SU-DHL-6 (cell line): ENCODE measurements around the gene PLK1.

Experiments used
- EZH2phosphoT487 ChIP-seq: fragments of 200-600 bp; sonication (generic), shearing (Covaris generic); conservative IDR thresholded peaks from 2 replicates; pipeline ENCODE4 v1.6.1; 2018; ENCODE audit warnings: mild to moderate bottlenecking, antibody characterized with exemption, low read length, moderate library complexity, mixed read lengths
- TF ChIP-seq, protein P1 (sequence below): fragments of 200-600 bp; sonication (generic); IDR thresholded peaks from one replicate; pipeline ENCODE4 v1.5.1; 2017; ENCODE audit warnings: antibody characterized with exemption, mild to moderate bottlenecking, low read length, moderate library complexity; ENCODE audit not compliant: insufficient read depth, poor library complexity, severe bottlenecking

DNA sequence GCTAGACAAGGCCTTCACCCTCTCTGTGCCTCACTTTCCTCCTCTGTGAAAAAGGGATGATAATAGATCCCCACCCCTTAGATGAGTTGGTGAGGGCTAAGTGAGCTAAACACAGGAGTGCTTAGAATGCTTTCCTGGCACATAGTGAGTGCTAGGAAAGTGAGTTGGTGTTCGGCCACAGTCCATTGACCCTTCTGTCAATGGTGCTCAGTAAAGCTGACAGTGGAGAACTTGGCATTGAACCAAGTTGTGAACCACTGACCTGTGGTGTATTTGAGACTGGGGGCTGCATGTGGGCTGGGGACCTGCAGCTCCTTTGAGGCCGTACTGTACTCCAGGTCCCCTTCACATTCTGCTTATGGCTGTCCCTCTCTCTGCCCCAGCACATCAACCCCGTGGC is 4.8 kb downstream of the PLK1 start:
- TF ChIP-seq, protein P1, sequence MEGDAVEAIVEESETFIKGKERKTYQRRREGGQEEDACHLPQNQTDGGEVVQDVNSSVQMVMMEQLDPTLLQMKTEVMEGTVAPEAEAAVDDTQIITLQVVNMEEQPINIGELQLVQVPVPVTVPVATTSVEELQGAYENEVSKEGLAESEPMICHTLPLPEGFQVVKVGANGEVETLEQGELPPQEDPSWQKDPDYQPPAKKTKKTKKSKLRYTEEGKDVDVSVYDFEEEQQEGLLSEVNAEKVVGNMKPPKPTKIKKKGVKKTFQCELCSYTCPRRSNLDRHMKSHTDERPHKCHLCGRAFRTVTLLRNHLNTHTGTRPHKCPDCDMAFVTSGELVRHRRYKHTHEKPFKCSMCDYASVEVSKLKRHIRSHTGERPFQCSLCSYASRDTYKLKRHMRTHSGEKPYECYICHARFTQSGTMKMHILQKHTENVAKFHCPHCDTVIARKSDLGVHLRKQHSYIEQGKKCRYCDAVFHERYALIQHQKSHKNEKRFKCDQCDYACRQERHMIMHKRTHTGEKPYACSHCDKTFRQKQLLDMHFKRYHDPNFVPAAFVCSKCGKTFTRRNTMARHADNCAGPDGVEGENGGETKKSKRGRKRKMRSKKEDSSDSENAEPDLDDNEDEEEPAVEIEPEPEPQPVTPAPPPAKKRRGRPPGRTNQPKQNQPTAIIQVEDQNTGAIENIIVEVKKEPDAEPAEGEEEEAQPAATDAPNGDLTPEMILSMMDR: no peak
- no peak for TF ChIP-seq EZH2phosphoT487
